ENCODE results near the gene DLX6.

The DLX6 gene

DNA sequence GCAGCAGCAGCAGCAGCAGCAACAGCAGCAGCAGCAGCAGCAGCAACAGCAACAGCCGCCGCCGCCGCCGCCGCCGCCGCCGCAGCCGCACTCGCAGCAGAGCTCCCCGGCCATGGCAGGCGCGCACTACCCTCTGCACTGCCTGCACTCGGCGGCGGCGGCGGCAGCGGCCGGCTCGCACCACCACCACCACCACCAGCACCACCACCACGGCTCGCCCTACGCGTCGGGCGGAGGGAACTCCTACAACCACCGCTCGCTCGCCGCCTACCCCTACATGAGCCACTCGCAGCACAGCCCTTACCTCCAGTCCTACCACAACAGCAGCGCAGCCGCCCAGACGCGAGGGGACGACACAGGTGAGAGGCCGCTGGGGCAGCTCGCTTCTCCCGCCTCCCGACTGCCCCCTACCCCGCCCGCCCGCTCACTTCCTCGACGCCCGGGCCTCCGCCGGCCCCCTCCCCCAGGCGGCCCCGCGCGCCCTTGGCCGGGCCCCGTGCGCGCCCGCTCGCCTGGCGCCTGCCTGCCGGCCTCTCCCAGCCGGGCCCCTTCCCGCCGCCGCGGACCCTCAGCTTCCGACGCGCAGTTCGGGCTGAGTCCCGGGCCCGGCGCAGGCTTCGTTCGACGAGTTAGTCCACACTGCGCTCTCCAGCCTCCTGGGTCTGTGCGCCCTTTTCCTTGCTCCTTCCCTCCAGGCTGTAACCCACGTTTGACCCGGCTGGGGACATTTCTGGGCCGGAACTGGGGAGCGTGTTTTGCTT is 882 bp downstream of the DLX6 start:
- Histone ChIP-seq H3K27me3 (ENCODE audit: low read depth, low read length) (peaks cover 84% of the 10 kb centered on the region), H3K9me3 (ENCODE audit: control insufficient read depth in 1 of 2, low read length in 2 of 2) (peaks cover 0 to 4% of the 10 kb centered on the region in 2 donors), H3K4me1 (ENCODE audit: control insufficient read depth in 1 of 2, insufficient read depth in 2 of 2, low read length in 2 of 2) (peaks cover 0 to 31% of the 10 kb centered on the region in 2 donors), H3K27ac (ENCODE audit: low read length) (no peak overlapping the region), H3K36me3 (ENCODE audit: control insufficient read depth in 1 of 2, insufficient read depth in 2 of 2, low read length in 2 of 2) (no peaks in the 10 kb centered on the region), H3K4me3 (ENCODE audit: low read depth in 1 of 2, low read length in 2 of 2) (peak overlapping the region in 1 of 2 donors; percentile 51)

DNA sequence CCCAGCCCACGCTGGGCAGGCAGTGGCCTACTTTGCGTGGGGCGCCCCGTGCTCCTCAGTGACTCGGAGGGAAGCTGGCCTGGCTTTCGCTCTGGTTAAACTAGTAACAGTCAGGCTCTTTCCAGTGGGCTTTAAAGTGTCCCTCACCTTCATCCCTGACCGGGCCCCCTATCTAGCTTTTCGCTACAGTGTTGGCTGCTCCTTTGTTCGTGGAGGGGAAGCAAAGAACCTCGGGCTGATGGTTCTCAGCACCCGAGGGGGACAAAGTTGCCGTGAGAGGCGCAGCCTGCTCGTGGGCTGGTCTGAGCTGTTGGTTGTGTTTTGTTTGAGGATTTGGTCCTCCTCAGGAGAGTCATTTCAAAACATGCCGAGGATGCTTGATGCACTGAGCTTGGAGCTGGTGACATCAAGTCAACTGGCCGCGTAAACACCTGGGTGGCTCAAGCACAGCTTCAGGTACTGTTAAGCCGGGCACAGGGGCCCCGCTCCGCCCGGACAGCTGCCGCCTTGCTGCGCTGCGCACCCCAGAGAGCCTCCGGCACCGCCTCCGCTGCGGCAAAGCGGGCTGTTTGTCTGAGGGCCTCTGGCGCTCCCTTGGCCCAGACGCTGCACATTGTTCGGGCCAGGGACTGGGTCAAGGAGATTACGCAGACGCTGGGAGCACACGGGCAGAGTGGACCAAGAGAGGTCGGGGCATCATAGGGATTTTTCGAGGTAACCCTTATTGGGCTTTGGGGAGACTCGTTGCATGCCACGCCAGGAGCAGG is 1.6 kb downstream of the DLX6 start:
- peaks cover 0 to 31% of the 10 kb centered on the region in 2 donors for H3K4me1 ChIP-seq (ENCODE audit: control insufficient read depth in 1 of 2, insufficient read depth in 2 of 2, low read length in 2 of 2)
- peaks cover 84% of the 10 kb centered on the region for H3K27me3 ChIP-seq (ENCODE audit: low read depth, low read length)
- H3K4me3 ChIP-seq (ENCODE audit: low read depth in 1 of 2, low read length in 2 of 2), result peak overlapping the region in 1 of 2 donors; percentile 51
- no peaks in the 10 kb centered on the region for H3K36me3 ChIP-seq (ENCODE audit: control insufficient read depth in 1 of 2, insufficient read depth in 2 of 2, low read length in 2 of 2)
- no peak overlapping the region for H3K27ac ChIP-seq (ENCODE audit: low read length)
- peaks cover 0 to 4% of the 10 kb centered on the region in 2 donors for H3K9me3 ChIP-seq (ENCODE audit: control insufficient read depth in 1 of 2, low read length in 2 of 2)

DNA sequence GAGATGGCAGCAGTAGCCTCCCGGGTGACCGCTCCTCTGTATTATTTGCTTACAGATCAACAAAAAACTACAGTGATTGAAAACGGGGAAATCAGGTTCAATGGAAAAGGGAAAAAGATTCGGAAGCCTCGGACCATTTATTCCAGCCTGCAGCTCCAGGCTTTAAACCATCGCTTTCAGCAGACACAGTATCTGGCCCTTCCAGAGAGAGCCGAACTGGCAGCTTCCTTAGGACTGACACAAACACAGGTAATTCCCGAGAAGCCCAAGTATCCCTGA is 2.2 kb downstream of the DLX6 start:
- Histone ChIP-seq H3K9me3 (ENCODE audit: control insufficient read depth in 1 of 2, low read length in 2 of 2) (peaks cover 0 to 4% of the 10 kb centered on the region in 2 donors), H3K36me3 (ENCODE audit: control insufficient read depth in 1 of 2, insufficient read depth in 2 of 2, low read length in 2 of 2) (no peaks in the 10 kb centered on the region), H3K27me3 (ENCODE audit: low read depth, low read length) (peaks cover 84% of the 10 kb centered on the region), H3K4me1 (ENCODE audit: control insufficient read depth in 1 of 2, insufficient read depth in 2 of 2, low read length in 2 of 2) (peaks cover 0 to 31% of the 10 kb centered on the region in 2 donors), H3K4me3 (ENCODE audit: low read depth in 1 of 2, low read length in 2 of 2) (no peak overlapping the region), H3K27ac (ENCODE audit: low read length) (no peak overlapping the region)

DNA sequence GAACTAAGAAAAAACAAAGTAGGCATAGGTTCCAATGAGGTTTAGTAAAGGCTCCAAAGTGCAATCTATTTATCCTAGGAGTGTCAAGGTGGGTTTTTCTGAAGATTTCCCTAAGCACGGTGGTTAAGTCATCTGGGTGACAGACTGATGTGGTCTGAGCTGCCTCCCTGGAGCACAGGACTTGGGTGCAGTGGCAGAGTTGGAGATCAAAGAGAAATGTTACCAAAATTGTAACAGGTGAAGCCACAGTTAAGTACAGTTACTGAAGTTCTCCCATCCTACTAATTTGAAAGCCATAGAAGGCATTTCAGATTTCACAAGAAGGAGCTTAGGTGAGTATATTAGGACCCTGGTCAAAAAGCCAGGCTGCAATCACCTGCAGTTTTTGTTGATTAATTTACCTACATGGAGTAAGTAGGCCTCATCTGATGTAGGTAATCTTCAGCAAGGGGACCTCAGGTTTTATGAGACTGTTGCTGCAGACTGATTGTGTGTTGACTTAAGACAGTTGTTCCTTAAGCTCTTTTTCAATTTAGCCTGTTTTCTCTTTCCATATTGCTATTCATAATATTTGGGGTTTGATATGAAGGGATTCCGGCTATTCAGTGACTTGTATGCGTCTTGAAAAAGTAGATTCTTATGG is 3.0 kb downstream of the DLX6 start:
- Histone ChIP-seq H3K9me3 (ENCODE audit: control insufficient read depth in 1 of 2, low read length in 2 of 2) (peaks cover 0 to 4% of the 10 kb centered on the region in 2 donors), H3K27ac (ENCODE audit: low read length) (no peak overlapping the region), H3K36me3 (ENCODE audit: control insufficient read depth in 1 of 2, insufficient read depth in 2 of 2, low read length in 2 of 2) (no peaks in the 10 kb centered on the region), H3K4me3 (ENCODE audit: low read depth in 1 of 2, low read length in 2 of 2) (no peak overlapping the region), H3K4me1 (ENCODE audit: control insufficient read depth in 1 of 2, insufficient read depth in 2 of 2, low read length in 2 of 2) (peaks cover 0 to 28% of the 10 kb centered on the region in 2 donors), H3K27me3 (ENCODE audit: low read depth, low read length) (peaks cover 82% of the 10 kb centered on the region)

DNA sequence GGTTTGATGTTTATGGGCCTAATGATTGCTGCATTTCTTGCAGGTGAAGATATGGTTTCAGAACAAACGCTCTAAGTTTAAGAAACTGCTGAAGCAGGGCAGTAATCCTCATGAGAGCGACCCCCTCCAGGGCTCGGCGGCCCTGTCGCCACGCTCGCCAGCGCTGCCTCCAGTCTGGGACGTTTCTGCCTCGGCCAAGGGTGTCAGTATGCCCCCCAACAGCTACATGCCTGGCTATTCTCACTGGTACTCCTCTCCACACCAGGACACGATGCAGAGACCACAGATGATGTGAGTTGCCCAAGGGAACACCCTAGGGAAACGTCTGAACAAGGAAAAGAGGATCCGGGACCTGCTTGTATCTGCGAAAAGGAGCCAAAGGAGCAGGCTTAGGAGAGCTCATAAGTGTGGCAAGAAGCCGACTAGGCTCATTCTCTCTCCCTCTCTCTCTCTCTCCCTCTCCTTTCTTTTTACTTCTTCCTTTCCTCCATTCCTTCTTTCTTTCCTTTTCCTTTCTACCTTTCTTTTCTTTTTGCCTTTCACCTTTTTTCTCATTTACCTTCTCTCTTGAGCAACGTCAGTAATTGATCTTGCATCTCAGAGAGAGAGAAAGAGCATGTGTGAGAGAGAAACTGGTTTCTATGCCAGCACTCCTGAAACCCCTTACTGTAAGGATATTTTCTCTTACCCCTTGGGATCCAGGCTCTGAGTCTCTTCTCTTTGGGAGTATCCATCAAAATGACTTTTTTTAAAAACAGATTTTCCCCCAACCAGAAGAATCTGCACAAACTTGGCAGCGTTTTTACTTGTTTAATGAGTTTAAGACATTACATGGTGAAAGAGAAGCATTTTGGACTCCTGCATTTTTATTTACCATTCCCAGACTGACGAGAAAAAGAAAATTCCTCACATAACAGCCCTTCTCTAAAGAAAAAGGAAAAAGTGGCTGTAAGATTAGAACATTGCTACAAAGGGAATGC is 4.7 kb downstream of the DLX6 start:
- H3K27me3 ChIP-seq (ENCODE audit: low read depth, low read length), result peaks cover 75% of the 10 kb centered on the region

DNA sequence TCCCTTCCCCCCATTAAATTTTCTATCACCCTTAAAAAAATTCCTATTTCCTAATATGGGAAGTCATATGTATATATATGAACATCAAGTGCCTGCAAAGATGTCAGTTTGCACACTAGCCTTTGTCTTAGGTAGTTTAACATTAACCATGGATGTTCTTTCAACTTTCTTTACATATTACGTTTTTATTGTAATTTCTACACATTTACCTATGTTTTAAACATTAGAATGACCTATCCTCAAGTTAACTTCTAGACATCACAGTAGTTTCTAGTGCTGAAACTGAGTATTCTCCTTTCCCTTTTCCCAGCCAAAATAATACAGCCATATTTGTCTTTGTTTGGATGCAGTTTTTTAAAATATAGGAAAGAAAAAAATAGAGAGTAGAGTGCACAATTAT is 5.8 kb downstream of the DLX6 start:
- Histone ChIP-seq H3K27ac (ENCODE audit: low read length) (no peak overlapping the region), H3K27me3 (ENCODE audit: low read depth, low read length) (peaks cover 81% of the 10 kb centered on the region), H3K4me1 (ENCODE audit: control insufficient read depth in 1 of 2, insufficient read depth in 2 of 2, low read length in 2 of 2) (peaks cover 0 to 11% of the 10 kb centered on the region in 2 donors), H3K9me3 (ENCODE audit: control insufficient read depth in 1 of 2, low read length in 2 of 2) (peaks cover 0 to 4% of the 10 kb centered on the region in 2 donors), H3K4me3 (ENCODE audit: low read depth in 1 of 2, low read length in 2 of 2) (no peak overlapping the region), H3K36me3 (ENCODE audit: control insufficient read depth in 1 of 2, insufficient read depth in 2 of 2, low read length in 2 of 2) (no peaks in the 10 kb centered on the region)

More for the DNA sequence above, 4.7 kb downstream of the DLX6 start:
- Histone ChIP-seq H3K27ac (ENCODE audit: low read length) (no peak overlapping the region), H3K9me3 (ENCODE audit: control insufficient read depth in 1 of 2, low read length in 2 of 2) (peaks cover 0 to 4% of the 10 kb centered on the region in 2 donors), H3K4me3 (ENCODE audit: low read depth in 1 of 2, low read length in 2 of 2) (no peak overlapping the region), H3K4me1 (ENCODE audit: control insufficient read depth in 1 of 2, insufficient read depth in 2 of 2, low read length in 2 of 2) (peaks cover 0 to 16% of the 10 kb centered on the region in 2 donors), H3K36me3 (ENCODE audit: control insufficient read depth in 1 of 2, insufficient read depth in 2 of 2, low read length in 2 of 2) (no peaks in the 10 kb centered on the region)

DNA sequence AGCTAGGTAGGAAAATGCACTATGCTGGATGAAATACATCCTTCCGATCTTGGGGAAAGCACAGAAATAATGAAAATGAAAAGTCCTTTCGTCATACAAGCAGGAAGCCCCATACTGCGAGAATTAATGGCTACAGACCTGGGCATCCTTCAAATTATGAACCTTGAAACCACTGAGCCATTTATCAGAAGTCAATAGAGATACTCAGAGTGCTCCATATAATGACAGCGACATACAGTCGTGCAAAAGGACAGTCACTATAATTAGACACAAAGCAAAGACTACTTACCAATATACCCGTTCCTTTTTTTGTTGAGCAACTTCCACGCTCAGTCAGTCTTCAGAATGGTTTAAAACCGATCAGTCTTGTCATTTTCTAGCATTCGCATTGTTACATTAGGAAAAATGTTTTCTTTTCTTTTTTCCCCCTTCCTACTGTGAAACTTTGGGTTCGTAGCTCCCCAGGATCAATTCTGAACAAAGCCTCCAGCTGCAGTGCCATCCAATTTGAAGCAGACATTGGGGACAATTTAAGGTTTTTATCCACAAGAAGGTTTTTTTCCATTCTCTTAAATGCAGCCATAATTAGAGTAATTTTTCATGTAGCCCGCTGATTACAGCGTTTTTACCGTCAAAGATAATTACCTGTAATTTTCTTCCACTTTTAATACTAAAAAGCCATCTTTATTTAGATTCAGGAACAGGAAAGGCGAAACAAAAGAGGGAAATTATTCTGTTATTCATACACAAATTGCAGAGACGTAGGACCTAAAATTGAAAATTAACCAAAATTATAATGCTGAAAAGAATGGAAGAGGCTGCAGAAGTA is 6.4 kb downstream of the DLX6 start:
- H3K9me3 ChIP-seq (ENCODE audit: control insufficient read depth in 1 of 2, low read length in 2 of 2), result peaks cover 0 to 4% of the 10 kb centered on the region in 2 donors
- H3K4me3 ChIP-seq (ENCODE audit: low read depth in 1 of 2, low read length in 2 of 2), result no peak overlapping the region
- no peak overlapping the region for H3K27ac ChIP-seq (ENCODE audit: low read length)
- H3K27me3 ChIP-seq (ENCODE audit: low read depth, low read length), result peaks cover 85% of the 10 kb centered on the region
- H3K4me1 ChIP-seq (ENCODE audit: control insufficient read depth in 1 of 2, insufficient read depth in 2 of 2, low read length in 2 of 2), result peaks cover 0 to 14% of the 10 kb centered on the region in 2 donors
- no peaks in the 10 kb centered on the region for H3K36me3 ChIP-seq (ENCODE audit: control insufficient read depth in 1 of 2, insufficient read depth in 2 of 2, low read length in 2 of 2)

DNA sequence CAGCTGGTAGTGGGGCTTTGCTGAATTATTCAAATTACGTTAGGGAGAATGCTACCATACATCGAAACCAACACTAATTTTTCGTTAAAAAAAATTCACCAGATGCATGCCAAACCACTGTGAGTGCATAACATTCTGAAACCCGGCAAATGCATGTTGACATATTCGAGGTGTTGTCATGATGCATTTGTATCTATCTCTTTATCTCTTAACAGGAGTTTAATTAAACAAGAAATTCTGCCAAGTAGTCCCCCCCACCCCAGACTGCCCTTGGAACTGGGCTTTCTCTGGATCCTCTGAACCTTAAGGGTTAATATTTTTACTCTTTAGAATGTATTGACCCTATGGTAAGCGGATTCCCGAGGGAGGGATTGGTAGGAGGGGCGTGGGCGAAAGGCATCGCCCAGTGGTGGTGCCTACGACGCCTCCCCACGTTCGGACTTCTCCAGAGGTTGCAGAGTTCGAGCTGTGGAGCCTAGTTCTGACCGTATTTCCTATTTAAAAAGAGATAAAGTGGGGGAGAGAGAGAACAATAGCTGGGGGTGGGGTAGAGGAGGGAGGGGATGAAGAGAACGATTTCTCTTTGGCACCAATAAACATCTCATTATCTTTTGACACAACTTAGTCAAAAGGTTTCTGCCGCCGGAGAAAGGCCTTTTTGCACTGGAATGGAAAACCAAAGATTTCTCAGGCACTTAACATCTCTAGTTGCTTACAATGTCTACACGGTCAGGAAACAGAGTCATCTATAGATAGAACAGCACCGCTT is 7.2 kb downstream of the DLX6 start:
- H3K9me3 ChIP-seq (ENCODE audit: control insufficient read depth in 1 of 2, low read length in 2 of 2), result peaks cover 0 to 4% of the 10 kb centered on the region in 2 donors
- peaks cover 0 to 8% of the 10 kb centered on the region in 2 donors for H3K4me1 ChIP-seq (ENCODE audit: control insufficient read depth in 1 of 2, insufficient read depth in 2 of 2, low read length in 2 of 2)
- H3K27me3 ChIP-seq (ENCODE audit: low read depth, low read length), result peaks cover 85% of the 10 kb centered on the region
- H3K4me3 ChIP-seq (ENCODE audit: low read depth in 1 of 2, low read length in 2 of 2), result no peak overlapping the region
- H3K27ac ChIP-seq (ENCODE audit: low read length), result no peak overlapping the region
- no peaks in the 10 kb centered on the region for H3K36me3 ChIP-seq (ENCODE audit: control insufficient read depth in 1 of 2, insufficient read depth in 2 of 2, low read length in 2 of 2)

DNA sequence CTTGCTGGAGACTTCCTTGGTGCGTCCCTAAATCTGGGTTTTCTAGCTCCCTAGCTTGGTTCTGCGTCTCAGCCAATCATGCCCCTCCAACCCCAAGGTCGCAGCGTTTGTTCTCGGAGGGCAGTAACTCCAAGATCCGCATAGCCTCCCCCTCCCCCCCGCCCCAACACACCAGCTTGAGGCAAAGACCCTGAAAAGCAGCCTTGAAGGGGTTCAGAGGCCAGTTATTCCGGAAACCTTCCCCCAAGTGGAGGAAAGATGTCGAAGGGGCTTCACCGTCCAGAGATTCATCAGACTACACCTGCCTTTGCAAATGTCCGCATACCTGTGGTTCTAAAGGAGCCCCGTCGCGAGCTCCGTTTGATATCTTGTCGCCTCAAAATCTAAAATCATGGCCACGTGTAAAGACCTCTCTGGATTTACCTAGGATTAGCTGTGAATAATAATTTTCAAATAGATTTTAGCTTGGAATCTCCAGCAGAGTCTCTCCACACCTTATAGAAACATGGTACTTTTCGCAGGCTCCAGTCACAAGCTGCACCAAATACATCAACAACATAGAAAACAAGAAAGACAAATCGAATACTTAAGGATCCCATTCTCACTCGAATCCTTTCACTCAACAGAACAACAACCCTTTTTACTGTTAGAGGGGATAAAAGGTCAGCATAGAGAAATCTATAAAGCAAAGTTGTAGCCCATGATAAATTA is 7.9 kb downstream of the DLX6 start:
- no peak overlapping the region for H3K4me3 ChIP-seq (ENCODE audit: low read depth in 1 of 2, low read length in 2 of 2)
- no peak overlapping the region for H3K27ac ChIP-seq (ENCODE audit: low read length)
- peaks cover 86% of the 10 kb centered on the region for H3K27me3 ChIP-seq (ENCODE audit: low read depth, low read length)

More for the DNA sequence above, 7.9 kb downstream of the DLX6 start:
- Histone ChIP-seq H3K4me1 (ENCODE audit: control insufficient read depth in 1 of 2, insufficient read depth in 2 of 2, low read length in 2 of 2) (peaks cover 0 to 15% of the 10 kb centered on the region in 2 donors), H3K9me3 (ENCODE audit: control insufficient read depth in 1 of 2, low read length in 2 of 2) (no peaks in the 10 kb centered on the region), H3K36me3 (ENCODE audit: control insufficient read depth in 1 of 2, insufficient read depth in 2 of 2, low read length in 2 of 2) (no peaks in the 10 kb centered on the region)
